Trophoblast cell (in vitro differentiated cells and primary cell): Measurements from ENCODE around the gene GRPEL2. TPM values are rescaled to one million over a fixed set of nuclear protein-coding genes. Genes with fewer than 3 reads are reported as not detected.

Experiments
- DNase-seq, 2 donors: peaks; one replicate each; pipeline ENCODE4 v3.0.0-alpha.2; 2016
- H2AFZ ChIP-seq: 2 replicates; pipeline ENCODE4 v1.6.1; 2013; ENCODE audit warnings: low read length, moderate library complexity, mild to moderate bottlenecking; ENCODE audit not compliant: insufficient read depth, poor library complexity
- H2AK5ac ChIP-seq: 2 replicates; pipeline ENCODE4 v1.6.1; 2013; ENCODE audit warnings: mild to moderate bottlenecking, low read length
- H2BK120ac ChIP-seq: 2 replicates; pipeline ENCODE4 v1.6.1; 2013; ENCODE audit warnings: low read length, mild to moderate bottlenecking, moderate library complexity; ENCODE audit not compliant: insufficient read depth, poor library complexity
- H2BK12ac ChIP-seq: 2 replicates; pipeline ENCODE4 v1.6.1; 2013; ENCODE audit warnings: mild to moderate bottlenecking, low read length, moderate library complexity
- H2BK5ac ChIP-seq: 2 replicates; pipeline ENCODE4 v1.6.1; 2013; ENCODE audit warnings: low read length, low read depth, moderate library complexity, mild to moderate bottlenecking; ENCODE audit not compliant: poor library complexity
- H3K14ac ChIP-seq: 2 replicates; pipeline ENCODE4 v1.6.1; 2013; ENCODE audit warnings: mild to moderate bottlenecking, low read length
- H3K18ac ChIP-seq: 2 replicates; pipeline ENCODE4 v1.6.1; 2013; ENCODE audit warnings: mild to moderate bottlenecking, low read length
- H3K23ac ChIP-seq: 2 replicates; pipeline ENCODE4 v1.6.1; 2013; ENCODE audit warnings: low read length
- H3K27ac ChIP-seq: 2 replicates; pipeline ENCODE4 v1.5.1; 2013; ENCODE audit warnings: low read depth, mild to moderate bottlenecking, inconsistent platforms, low read length, moderate library complexity
- H3K27me3 ChIP-seq: 2 replicates; pipeline ENCODE4 v1.6.1; 2013; ENCODE audit warnings: inconsistent platforms, mild to moderate bottlenecking, low read length, moderate library complexity; ENCODE audit not compliant: insufficient read depth
- H3K36me3 ChIP-seq, 2 experiments: 1 replicate in 1 of 2; 2 replicates in 1 of 2; pipeline ENCODE4 v1.6.1; 2013; ENCODE audit warnings: low read length in 2 of 2, mild to moderate bottlenecking in 2 of 2, moderate library complexity in 1 of 2; ENCODE audit not compliant: insufficient read depth in 2 of 2, control insufficient read depth in 1 of 2
- H3K4ac ChIP-seq: 2 replicates; pipeline ENCODE4 v1.6.1; 2013; ENCODE audit warnings: low read depth, mild to moderate bottlenecking, low read length, moderate library complexity
- H3K4me1 ChIP-seq, 2 experiments: 1 replicate in 1 of 2; 2 replicates in 1 of 2; pipeline ENCODE4 v1.6.1; 2013; ENCODE audit warnings: low read length in 2 of 2, mild to moderate bottlenecking in 2 of 2, moderate library complexity in 1 of 2; ENCODE audit not compliant: insufficient read depth in 2 of 2, control insufficient read depth in 1 of 2
- H3K4me2 ChIP-seq: 2 replicates; pipeline ENCODE4 v1.6.1; 2013; ENCODE audit warnings: inconsistent platforms, mild to moderate bottlenecking, low read length, moderate library complexity
- H3K4me3 ChIP-seq: 2 replicates; pipeline ENCODE4 v1.5.1; 2013; ENCODE audit warnings: mild to moderate bottlenecking, low read depth, low read length, inconsistent platforms
- H3K79me1 ChIP-seq: one replicate; pipeline ENCODE4 v1.6.1; 2013; ENCODE audit warnings: low read length
- H3K79me2 ChIP-seq: 2 replicates; pipeline ENCODE4 v1.6.1; 2013; ENCODE audit warnings: low read length, mild to moderate bottlenecking; ENCODE audit not compliant: control insufficient read depth, insufficient read depth, poor library complexity
- H3K9ac ChIP-seq: 2 replicates; pipeline ENCODE4 v1.6.1; 2013; ENCODE audit warnings: mild to moderate bottlenecking, low read length
- H3K9me3 ChIP-seq: 2 replicates; pipeline ENCODE4 v1.6.1; 2013; ENCODE audit warnings: low read depth, mild to moderate bottlenecking, control low read depth, inconsistent platforms, low read length; ENCODE audit not compliant: insufficient read depth
- H4K12ac ChIP-seq: 2 replicates; pipeline ENCODE4 v1.6.1; 2013; ENCODE audit warnings: low read depth, mild to moderate bottlenecking, low read length, moderate library complexity
- H4K8ac ChIP-seq: 2 replicates; pipeline ENCODE4 v1.6.1; 2013; ENCODE audit warnings: low read depth, mild to moderate bottlenecking, low read length, moderate library complexity
- H4K91ac ChIP-seq: one replicate; pipeline ENCODE4 v1.6.1; 2013; ENCODE audit warnings: low read depth, mild to moderate bottlenecking, low read length, moderate library complexity
- WGBS: extraction: QIAGEN DNeasy Blood & Tissue Kit; methylation state at CpG from one replicate; pipeline ENCODE4 v1.1.7; 2013; ENCODE audit warnings: missing lambda C conversion rate; ENCODE audit not compliant: insufficient read length, insufficient coverage; ENCODE audit errors: extremely low coverage; 5-methylcytosine and 5-hydroxymethylcytosine counted together
- polyA plus RNA-seq: library from polyadenylated mRNA; stranded (reverse); fragments of 200-250 nt; gene quantifications from 2 replicates; pipeline ENCODE4 v1.2.3, GENCODE V29; 2013

Gene GRPEL2, protein sequence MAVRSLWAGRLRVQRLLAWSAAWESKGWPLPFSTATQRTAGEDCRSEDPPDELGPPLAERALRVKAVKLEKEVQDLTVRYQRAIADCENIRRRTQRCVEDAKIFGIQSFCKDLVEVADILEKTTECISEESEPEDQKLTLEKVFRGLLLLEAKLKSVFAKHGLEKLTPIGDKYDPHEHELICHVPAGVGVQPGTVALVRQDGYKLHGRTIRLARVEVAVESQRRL
- polyA plus RNA-seq, result 10.1 and 11.1 TPM in 2 replicates

DNA sequence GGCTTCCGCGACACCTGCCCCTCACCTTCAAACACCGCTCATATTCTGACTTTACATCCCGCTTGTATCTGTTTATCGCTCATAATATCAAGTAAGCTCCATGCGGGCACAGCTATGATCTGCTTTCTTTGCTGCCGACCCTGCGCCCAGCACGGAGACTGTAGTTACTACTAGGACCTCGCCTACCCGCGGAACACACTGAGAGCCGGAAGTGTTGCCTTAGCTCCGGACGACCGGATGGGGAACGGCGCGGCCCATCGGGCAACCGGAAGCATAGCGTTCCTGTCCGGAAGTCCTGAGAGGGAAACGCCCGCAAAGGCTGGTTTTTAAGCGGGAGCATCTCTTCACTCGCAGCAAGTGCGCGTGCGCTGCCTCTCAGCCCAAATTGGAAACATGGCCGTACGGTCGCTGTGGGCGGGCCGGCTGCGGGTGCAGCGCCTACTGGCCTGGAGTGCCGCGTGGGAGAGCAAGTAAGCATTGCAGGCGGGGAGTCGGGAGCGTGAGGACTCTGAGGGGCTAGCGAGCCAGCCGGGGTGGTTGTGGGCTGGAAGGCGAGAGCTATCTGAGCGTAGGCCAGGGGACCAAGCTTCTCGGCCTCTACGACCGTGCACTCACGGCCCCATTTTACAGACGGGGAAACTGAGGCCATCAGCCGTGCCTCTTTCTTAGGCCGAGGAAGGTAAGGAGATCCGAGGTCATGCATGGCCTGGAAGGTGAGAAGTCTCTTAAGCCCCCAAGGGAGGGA, at the start of gene GRPEL2:
Gene GRPEL2, plus strand, starts transcription at position 353 of the 745 bp plus-strand sequence. Its CDS starts 41 bp downstream, at position 394.
- Histone ChIP-seq H2AFZ (peak within 1 kb of the TSS; percentile 83), H3K23ac (no peak within 1 kb of the TSS), H4K8ac (peak within 1 kb of the TSS; percentile 99), H2BK120ac (peak within 1 kb of the TSS; percentile 24), H3K79me2 (peaks cover 5% of the 10 kb centered on the region), H3K18ac (peak within 1 kb of the TSS; percentile 95), H3K79me1 (peaks cover 8% of the 10 kb centered on the region), H4K12ac (peak within 1 kb of the TSS; percentile 72), H4K91ac (peak within 1 kb of the TSS; percentile 93), H2BK12ac (no peak within 1 kb of the TSS), H2AK5ac (peak within 1 kb of the TSS; percentile 77), H3K4me1 (peaks cover 2 to 5% of the 10 kb centered on the region in 2 experiments), H3K14ac (peak within 1 kb of the TSS; percentile 93), H3K4ac (peak within 1 kb of the TSS; percentile 53), H3K36me3 (peaks cover 5 to 17% of the 10 kb centered on the region in 2 experiments), H3K9ac (peak within 1 kb of the TSS; percentile 53), H3K27ac (peak within 1 kb of the TSS; percentile 11), H2BK5ac (peak within 1 kb of the TSS; percentile 58), H3K4me3 (peak within 1 kb of the TSS; percentile 78), H3K27me3 (no peaks in the 10 kb centered on the region), H3K4me2 (peak within 1 kb of the TSS; percentile 69), H3K9me3 (no peaks in the 10 kb centered on the region)
- no CpG with 5 or more reads among the region's 54 CpGs for WGBS
- DNase-seq, result peak; percentile 98 to 99

DNA sequence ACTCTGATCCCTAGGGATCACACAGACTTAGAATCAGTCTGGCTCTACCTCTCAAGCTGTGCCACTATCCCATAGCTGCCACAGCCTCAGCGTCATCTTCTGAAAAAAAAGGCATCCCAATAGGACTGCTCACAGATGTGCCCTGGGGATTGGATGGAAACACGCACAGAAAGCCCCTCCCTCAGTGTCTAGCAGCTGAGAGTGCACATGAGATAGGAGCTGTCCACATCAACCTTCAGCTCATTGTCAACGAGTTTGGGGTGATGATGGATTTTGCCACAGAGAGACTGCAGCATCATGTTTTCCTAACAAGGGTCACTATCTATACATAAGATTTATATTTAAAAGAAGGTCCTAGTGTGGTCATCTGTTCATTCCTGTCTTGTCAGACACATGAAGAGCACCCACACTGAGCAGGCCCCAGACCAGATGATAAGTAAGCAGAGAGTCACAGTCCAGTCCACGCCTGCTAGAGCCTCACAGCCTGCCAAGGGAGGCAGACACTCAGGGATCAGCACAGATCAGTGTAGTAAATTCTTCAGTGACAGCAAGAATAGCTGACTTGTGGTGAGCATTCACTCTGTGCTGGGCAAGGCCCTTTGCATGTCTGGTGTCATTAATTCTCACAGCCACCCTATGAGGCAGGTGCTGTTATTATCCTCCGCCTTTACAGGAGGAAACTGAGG, 47.8 kb upstream of the GRPEL2 start:
- Histone ChIP-seq H4K91ac (no peak overlapping the region), H3K23ac (no peak overlapping the region), H4K8ac (no peak overlapping the region)

DNA sequence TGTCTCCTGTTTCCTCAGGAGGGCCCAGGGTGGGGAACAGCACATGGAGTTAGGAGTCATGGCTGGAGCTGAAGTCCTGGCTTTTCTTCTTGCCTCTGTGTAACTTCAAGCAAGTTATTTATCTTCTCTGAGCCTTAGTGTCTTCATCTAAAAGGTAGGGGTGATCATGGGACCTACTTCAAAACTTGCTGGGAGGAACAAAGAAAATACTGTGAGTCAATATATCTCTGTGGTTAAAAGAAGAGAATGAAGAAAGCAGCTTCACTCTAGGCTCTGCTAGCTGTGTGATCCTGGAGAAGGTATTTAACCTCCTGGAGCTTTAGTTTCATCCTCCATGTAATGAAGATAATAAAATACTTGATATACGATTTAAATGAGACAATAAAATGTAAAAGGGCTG, 47.1 kb upstream of the GRPEL2 start:
- Histone ChIP-seq H3K79me2 (no peaks in the 10 kb centered on the region), H3K27me3 (no peaks in the 10 kb centered on the region)

More for the DNA sequence above, 47.8 kb upstream of the GRPEL2 start:
- no peak overlapping the region for H3K14ac ChIP-seq
- H3K27ac ChIP-seq, result no peak overlapping the region
- no peaks in the 10 kb centered on the region for H3K79me2 ChIP-seq
- H3K4me3 ChIP-seq, result no peak overlapping the region
- no peaks in the 10 kb centered on the region for H3K27me3 ChIP-seq
- H2BK12ac ChIP-seq, result peak overlapping the region; percentile 14
- H2AFZ ChIP-seq, result no peak overlapping the region
- no peak overlapping the region for H2AK5ac ChIP-seq
- H2BK5ac ChIP-seq, result no peak overlapping the region
- no peaks in the 10 kb centered on the region for H3K9me3 ChIP-seq
- no peak overlapping the region for H3K18ac ChIP-seq
- peaks cover 12 to 20% of the 10 kb centered on the region in 2 experiments for H3K4me1 ChIP-seq
- no peak overlapping the region for H3K4me2 ChIP-seq
- no peak overlapping the region for H3K4ac ChIP-seq
- no peak overlapping the region for H4K12ac ChIP-seq
- no peak overlapping the region for H2BK120ac ChIP-seq
- no peaks in the 10 kb centered on the region for H3K36me3 ChIP-seq
- no CpG with 5 or more reads among the region's 5 CpGs for WGBS
- peaks cover 7% of the 10 kb centered on the region for H3K79me1 ChIP-seq
- DNase-seq, result peak; percentile 54 to 60
- no peak overlapping the region for H3K9ac ChIP-seq

DNA sequence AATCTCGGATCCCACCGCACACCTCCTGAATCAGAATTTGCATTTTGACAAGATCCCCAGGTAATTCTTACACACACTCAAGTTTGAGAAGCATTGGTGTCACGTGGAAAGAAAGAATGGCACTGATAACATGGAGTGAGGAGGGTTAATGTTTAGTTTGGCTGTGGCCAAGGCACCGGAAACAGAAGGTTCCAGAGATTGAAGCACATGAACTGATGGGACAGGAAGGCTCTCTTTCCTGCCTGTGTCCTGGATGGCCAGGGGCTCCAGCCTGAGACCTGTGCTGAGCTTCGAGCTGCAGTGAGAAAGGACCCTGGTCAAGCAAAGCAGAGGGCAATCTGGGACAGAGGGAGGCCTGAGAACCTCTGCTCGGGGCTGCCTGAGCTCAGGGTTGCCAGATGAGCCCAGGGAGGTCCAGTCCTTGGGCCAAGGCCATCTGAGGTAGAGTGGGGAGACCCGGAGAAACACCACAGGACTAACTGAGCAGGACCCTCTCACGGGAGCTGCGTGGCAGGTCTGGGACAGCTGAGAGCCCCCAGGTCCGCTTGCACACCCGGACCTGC, 46.4 kb upstream of the GRPEL2 start:
- Histone ChIP-seq H3K4me3 (no peak overlapping the region), H3K4me2 (no peak overlapping the region), H3K4ac (no peak overlapping the region), H3K27ac (peak overlapping the region; percentile 10), H4K91ac (peak overlapping the region; percentile 36), H3K14ac (peak overlapping the region; percentile 18), H3K23ac (no peak overlapping the region), H4K12ac (no peak overlapping the region), H3K79me2 (no peaks in the 10 kb centered on the region), H3K9ac (no peak overlapping the region), H3K27me3 (no peaks in the 10 kb centered on the region), H2AK5ac (no peak overlapping the region), H3K4me1 (peaks cover 12 to 20% of the 10 kb centered on the region in 2 experiments), H4K8ac (no peak overlapping the region), H2BK120ac (peak overlapping the region; percentile 6), H3K79me1 (peaks cover 7% of the 10 kb centered on the region), H2AFZ (no peak overlapping the region), H3K9me3 (no peaks in the 10 kb centered on the region), H2BK12ac (peak overlapping the region; percentile 7), H2BK5ac (peak overlapping the region; percentile 26), H3K36me3 (no peaks in the 10 kb centered on the region), H3K18ac (peak overlapping the region; percentile 8)
- DNase-seq, result no peak
- no CpG with 5 or more reads among the region's 11 CpGs for WGBS

More for the DNA sequence above, 47.1 kb upstream of the GRPEL2 start:
- no peak for DNase-seq
- no CpG with 5 or more reads among the region's 1 CpG for WGBS
- Histone ChIP-seq H3K4me2 (no peak overlapping the region), H3K9ac (no peak overlapping the region), H3K4me3 (no peak overlapping the region), H2BK5ac (no peak overlapping the region), H2BK12ac (no peak overlapping the region), H4K8ac (no peak overlapping the region), H4K91ac (no peak overlapping the region), H2BK120ac (no peak overlapping the region), H3K18ac (no peak overlapping the region), H3K9me3 (no peaks in the 10 kb centered on the region), H3K14ac (no peak overlapping the region), H3K23ac (no peak overlapping the region), H3K27ac (no peak overlapping the region), H2AFZ (no peak overlapping the region), H2AK5ac (no peak overlapping the region), H3K36me3 (no peaks in the 10 kb centered on the region), H3K4ac (no peak overlapping the region), H4K12ac (no peak overlapping the region), H3K79me1 (peaks cover 7% of the 10 kb centered on the region), H3K4me1 (peaks cover 12 to 20% of the 10 kb centered on the region in 2 experiments)
